ENCODE data around the gene CPEB1.

- TF ChIP-seq POLR2A (IDR thresholded peaks at IDR 0.05; ENCODE audit: low read length) (no peak), GATA1 (IDR thresholded peaks at IDR 0.05; ENCODE audit: low read depth, low read length) (no peak)
These were observed 90.7 kb downstream of the CPEB1 start for GRCh38 chr15:82556315-82557035.

Data from erythroblast (primary cell).